Activated CD8-positive, alpha-beta T cell treated with anti-CD3 and anti-CD28 coated beads for 36 hours (primary cell): Measurements from ENCODE around the gene SNX15. TPM values are rescaled to one million over a fixed set of nuclear protein-coding genes. Genes with fewer than 3 reads are reported as not detected.

Source experiments
- ATAC-seq: fragments of 200-7000 bp; cut with Tn5 transposase; one replicate; pipeline ENCODE4 v1.10.0; 2021; ENCODE audit warnings: mild to moderate bottlenecking, moderate library complexity
- CTCF ChIA-PET: fragments of 350-600 bp; sonication (Branson Sonifier 250); formaldehyde crosslinking; loops from one replicate; lab custom pipeline; 2021; ENCODE audit warnings: antibody characterized with exemption; lab: Charles Lee
- POLR2A ChIA-PET: fragments of 350-600 bp; sonication (Branson Sonifier 250); formaldehyde crosslinking; loops from one replicate; lab custom pipeline; 2021; ENCODE audit warnings: antibody characterized with exemption; lab: Charles Lee
- DNase-seq: peaks from one replicate; pipeline ENCODE4 v3.0.0-alpha.2; 2020
- H3K27ac Mint-ChIP-seq: one replicate; pipeline ENCODE4 v1.8.0; 2021; ENCODE audit warnings: mild to moderate bottlenecking, mixed read lengths
- H3K27me3 Mint-ChIP-seq: one replicate; pipeline ENCODE4 v1.8.0; 2021; ENCODE audit warnings: mixed read lengths
- H3K36me3 Mint-ChIP-seq: one replicate; pipeline ENCODE4 v1.8.0; 2021; ENCODE audit warnings: low read depth, mixed read lengths
- H3K4me1 Mint-ChIP-seq: one replicate; pipeline ENCODE4 v1.8.0; 2021; ENCODE audit warnings: low read depth, mixed read lengths
- H3K4me3 Mint-ChIP-seq: one replicate; pipeline ENCODE4 v1.8.0; 2021; ENCODE audit warnings: mild to moderate bottlenecking, moderate library complexity, mixed read lengths
- H3K9me3 Mint-ChIP-seq: one replicate; pipeline ENCODE4 v1.8.0; 2021; ENCODE audit warnings: mixed read lengths
- CTCF ChIP-seq: fragments of 200-600 bp; IDR thresholded peaks from one replicate; pipeline ENCODE4 v1.8.0; 2022; ENCODE audit warnings: antibody characterized with exemption, mild to moderate bottlenecking
- intact Hi-C: fragments of 100-400 bp; cut with micrococcal nuclease; formaldehyde crosslinking; loops from one replicate; pipeline ENCODE4 v1.10.0; 2022
- total RNA-seq, 2 experiments: library from RNA; stranded (reverse); gene quantifications; one replicate each; pipeline ENCODE4 v1.2.3, GENCODE V29; 2021

Gene SNX15
- total RNA-seq, 2 experiments from 2014 or later: 4.7 to 5.7 TPM

- H3K27me3 Mint-ChIP-seq: no peaks in the 10 kb centered on the region
- intact Hi-C loops: no loop called here
- H3K4me3 Mint-ChIP-seq: no peak overlapping the region
- DNase-seq (no peak), ATAC-seq (no peak)
- ChIA-PET POLR2A (no interaction called here), CTCF (interaction anchor here (1.1 kb wide), 1 partner anchor 43 kb away, joined by 4 read pairs; the partner anchor contains the start of gene ARL2)
- peaks cover 19% of the 10 kb centered on the region for H3K4me1 Mint-ChIP-seq
- no peak for TF ChIP-seq CTCF
- H3K9me3 Mint-ChIP-seq: no peaks in the 10 kb centered on the region
- no peak overlapping the region for H3K27ac Mint-ChIP-seq
- no peaks in the 10 kb centered on the region for H3K36me3 Mint-ChIP-seq
Measured at GRCh38 chr11:65056999-65057398, 29.8 kb downstream of the SNX15 start.

- no peak for DNase-seq
- no peak for ATAC-seq
- Mint-ChIP-seq H3K9me3 (no peaks in the 10 kb centered on the region), H3K4me3 (no peak overlapping the region), H3K36me3 (no peaks in the 10 kb centered on the region), H3K27me3 (no peaks in the 10 kb centered on the region), H3K4me1 (peaks cover 19% of the 10 kb centered on the region), H3K27ac (no peak overlapping the region)
- CTCF ChIA-PET: interaction anchor here (1.1 kb wide), 1 partner anchor 43 kb away, joined by 4 read pairs; the partner anchor contains the start of gene ARL2
- TF ChIP-seq CTCF: no peak
- intact Hi-C loops: no loop called here
- POLR2A ChIA-PET: no interaction called here
Measured at GRCh38 chr11:65057526-65057925, 30.3 kb downstream of the SNX15 start.

- CTCF ChIA-PET: interaction anchor here (1.2 kb wide), 1 partner anchor 17 kb away, joined by 3 read pairs; the partner anchor contains the start of gene SAC3D1
Measured at GRCh38 chr11:65058012-65058411, 30.8 kb downstream of the SNX15 start.

GRCh38 chr11:65058419-65059054 lies 31.3 kb downstream of the SNX15 start, which contains the start of gene NAALADL1:
NAALADL1 (minus strand) TSS chr11:65058553; CDS start chr11:65058521, 32 bp downstream.
- no peaks in the 10 kb centered on the region for H3K9me3 Mint-ChIP-seq
- H3K27ac Mint-ChIP-seq: no peak within 1 kb of the TSS
- no peak within 1 kb of the TSS for H3K4me3 Mint-ChIP-seq
- H3K36me3 Mint-ChIP-seq: no peaks in the 10 kb centered on the region
- peaks cover 16% of the 10 kb centered on the region for H3K4me1 Mint-ChIP-seq
- POLR2A ChIA-PET: no interaction called here
- intact Hi-C loops: no loop called here
- no peak for TF ChIP-seq CTCF
- DNase-seq (no peak), ATAC-seq (no peak)
- no peaks in the 10 kb centered on the region for H3K27me3 Mint-ChIP-seq
- CTCF ChIA-PET: interaction anchor here (1.1 to 1.2 kb wide), 2 partner anchors 17 to 211 kb away, joined by 3 read pairs; partner anchors contain the start of gene SAC3D1

More at GRCh38 chr11:65058012-65058411, 30.8 kb downstream of the SNX15 start:
- ATAC-seq (no peak), DNase-seq (no peak)
- Mint-ChIP-seq H3K36me3 (no peaks in the 10 kb centered on the region), H3K4me1 (peaks cover 19% of the 10 kb centered on the region), H3K27ac (no peak overlapping the region), H3K4me3 (no peak overlapping the region), H3K27me3 (no peaks in the 10 kb centered on the region), H3K9me3 (no peaks in the 10 kb centered on the region)
- intact Hi-C loops: no loop called here
- no peak for TF ChIP-seq CTCF
- POLR2A ChIA-PET: no interaction called here

GRCh38 chr11:65059523-65059922 lies 32.3 kb downstream of the SNX15 start:
- CTCF ChIA-PET: interaction anchor here (1.1 kb wide), 1 partner anchor 212 kb away, joined by 3 read pairs; no protein-coding TSS in a partner anchor
- no peak for ATAC-seq
- H3K36me3 Mint-ChIP-seq: no peaks in the 10 kb centered on the region
- no peaks in the 10 kb centered on the region for H3K9me3 Mint-ChIP-seq
- POLR2A ChIA-PET: interaction anchor here (0.5 to 0.8 kb wide), 2 partner anchors 10 to 17 kb away, joined by 3 to 4 read pairs; no protein-coding TSS in a partner anchor
- no peak overlapping the region for H3K4me3 Mint-ChIP-seq
- no peak for TF ChIP-seq CTCF
- no peak for DNase-seq
- intact Hi-C loops: no loop called here
- peaks cover 6% of the 10 kb centered on the region for H3K4me1 Mint-ChIP-seq
- no peaks in the 10 kb centered on the region for H3K27me3 Mint-ChIP-seq
- H3K27ac Mint-ChIP-seq: no peak overlapping the region
